ENCODE measurements around the gene ZNF557.

DNA sequence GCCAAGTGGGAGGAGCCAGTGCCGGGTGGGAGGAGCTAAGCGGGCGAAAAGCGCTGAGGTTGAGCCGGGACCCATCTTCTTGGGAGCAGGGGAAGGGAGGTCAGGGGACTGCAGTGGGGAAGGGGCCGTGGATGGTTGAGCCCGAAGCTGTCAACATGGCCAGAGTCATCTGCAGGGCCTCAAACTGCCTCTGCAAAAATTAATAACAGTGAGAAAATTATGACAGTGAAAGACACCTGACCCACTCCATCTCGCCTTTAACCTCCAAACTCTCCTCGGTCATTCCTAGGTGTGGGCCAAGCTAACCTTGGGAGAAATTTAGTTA lies 30.1 kb downstream of the ZNF557 start:
- TF ChIP-seq, protein P1, sequence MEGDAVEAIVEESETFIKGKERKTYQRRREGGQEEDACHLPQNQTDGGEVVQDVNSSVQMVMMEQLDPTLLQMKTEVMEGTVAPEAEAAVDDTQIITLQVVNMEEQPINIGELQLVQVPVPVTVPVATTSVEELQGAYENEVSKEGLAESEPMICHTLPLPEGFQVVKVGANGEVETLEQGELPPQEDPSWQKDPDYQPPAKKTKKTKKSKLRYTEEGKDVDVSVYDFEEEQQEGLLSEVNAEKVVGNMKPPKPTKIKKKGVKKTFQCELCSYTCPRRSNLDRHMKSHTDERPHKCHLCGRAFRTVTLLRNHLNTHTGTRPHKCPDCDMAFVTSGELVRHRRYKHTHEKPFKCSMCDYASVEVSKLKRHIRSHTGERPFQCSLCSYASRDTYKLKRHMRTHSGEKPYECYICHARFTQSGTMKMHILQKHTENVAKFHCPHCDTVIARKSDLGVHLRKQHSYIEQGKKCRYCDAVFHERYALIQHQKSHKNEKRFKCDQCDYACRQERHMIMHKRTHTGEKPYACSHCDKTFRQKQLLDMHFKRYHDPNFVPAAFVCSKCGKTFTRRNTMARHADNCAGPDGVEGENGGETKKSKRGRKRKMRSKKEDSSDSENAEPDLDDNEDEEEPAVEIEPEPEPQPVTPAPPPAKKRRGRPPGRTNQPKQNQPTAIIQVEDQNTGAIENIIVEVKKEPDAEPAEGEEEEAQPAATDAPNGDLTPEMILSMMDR (IDR thresholded peaks at IDR 0.05) = no peak
- TF ChIP-seq POLR2A (IDR thresholded peaks at IDR 0.05) (no peak), EP300 (IDR thresholded peaks at IDR 0.05) (no peak)

Measured in suprapubic skin (tissue), 3 donors.